ENCODE data around the gene ELMO1.

The ELMO1 gene

DNA sequence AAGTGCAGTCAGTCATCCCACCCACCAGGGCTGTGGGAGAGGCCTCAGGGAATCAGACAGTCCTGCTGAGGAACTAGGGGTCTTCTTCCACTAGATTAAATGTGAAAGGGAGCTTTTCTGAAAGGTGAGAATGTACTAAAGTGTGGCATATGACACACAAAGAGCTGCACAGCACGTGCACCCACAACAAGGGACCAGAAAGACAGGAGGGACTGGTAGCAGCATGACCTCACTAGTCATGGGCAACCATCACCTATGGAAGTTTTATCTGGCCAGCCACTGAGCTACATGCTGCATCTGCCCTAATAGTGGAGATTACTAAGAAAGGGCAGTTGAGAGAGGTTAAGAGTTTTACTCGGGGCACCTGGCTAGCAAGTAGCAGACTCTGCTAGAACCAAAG is 519.9 kb downstream of the ELMO1 start:
- DNase-seq = no peak

DNA sequence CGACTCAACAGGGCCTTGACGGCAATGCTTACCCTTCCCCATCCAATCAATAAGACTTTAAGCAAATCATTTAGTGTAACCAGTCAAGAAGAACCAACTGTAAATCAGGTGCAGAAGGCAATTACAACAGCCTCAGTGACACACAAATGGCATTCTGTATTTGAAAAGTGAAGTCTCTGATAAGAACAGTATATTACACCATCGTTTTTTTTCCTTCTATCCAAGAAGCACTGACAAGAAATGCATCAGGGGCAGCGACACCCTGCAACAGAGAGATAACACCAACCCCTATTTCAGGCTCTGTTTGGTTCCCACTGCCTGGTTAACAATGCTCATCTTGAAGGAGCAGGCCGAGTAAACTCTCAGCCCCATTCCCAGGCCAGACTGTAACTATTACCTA is 520.4 kb downstream of the ELMO1 start:
- DNase-seq = no peak

DNA sequence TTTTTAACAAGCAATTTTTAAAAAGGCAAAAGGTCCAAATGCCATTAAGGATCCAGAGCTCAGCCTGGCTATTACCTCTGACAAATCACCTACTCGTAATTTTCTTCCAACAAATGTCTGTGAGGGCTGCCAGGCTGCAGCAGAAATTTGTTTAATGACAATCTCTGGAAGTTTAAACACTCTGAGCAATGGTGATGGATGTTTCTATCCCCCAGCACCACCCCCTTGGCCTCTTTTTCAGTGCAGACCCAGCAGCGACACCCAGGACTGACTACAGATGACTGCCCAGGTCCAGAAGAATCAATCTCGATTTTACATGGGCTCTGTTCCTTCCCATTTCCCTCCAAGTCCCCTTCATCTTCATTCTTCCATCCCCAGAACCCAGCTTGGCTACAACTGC is 523.0 kb downstream of the ELMO1 start:
- no peak for DNase-seq

DNA sequence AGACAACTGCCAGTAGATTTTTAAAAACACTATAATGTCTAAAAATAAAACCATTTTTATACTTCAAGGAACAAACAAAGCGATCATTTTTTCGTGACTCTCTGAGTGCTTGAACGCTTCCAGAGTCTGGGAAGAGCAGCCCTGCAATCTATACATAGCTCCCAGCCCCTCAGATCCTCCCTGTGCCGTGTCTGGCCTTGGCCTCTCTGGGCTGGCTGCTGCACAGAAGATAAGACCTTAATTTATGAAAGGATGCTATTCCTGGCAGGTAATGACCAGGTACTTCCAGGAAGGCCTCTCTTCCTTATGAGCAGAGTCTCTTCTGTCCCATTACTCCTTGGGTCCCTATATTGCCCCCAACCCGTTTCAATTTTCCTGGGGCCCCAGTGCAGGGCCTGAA is 523.5 kb downstream of the ELMO1 start:
- DNase-seq = no peak

DNA sequence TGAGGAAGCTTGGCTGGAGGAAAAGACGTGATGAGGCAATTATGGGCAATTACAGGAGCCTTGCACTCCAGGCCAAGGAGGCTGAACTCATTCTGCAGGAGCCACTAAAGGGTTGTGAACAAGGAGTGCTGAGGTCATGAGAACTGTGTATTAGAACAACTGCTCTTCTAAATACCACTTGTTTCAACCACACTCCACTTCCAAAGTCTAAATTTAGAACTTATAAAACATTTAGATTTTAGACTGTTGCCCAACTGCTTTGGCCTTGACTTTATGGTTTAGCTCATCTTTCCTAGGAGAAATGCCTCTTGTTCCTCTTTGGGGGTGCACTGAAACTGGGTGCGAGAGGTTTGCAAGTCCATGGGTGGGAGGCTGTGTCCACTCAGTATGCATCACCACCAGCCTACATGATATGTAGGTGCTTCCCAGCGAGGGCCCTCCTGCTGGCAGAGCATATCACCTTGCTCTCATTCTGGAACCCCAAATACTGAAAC is 524.7 kb downstream of the ELMO1 start:
- no peak for DNase-seq

DNA sequence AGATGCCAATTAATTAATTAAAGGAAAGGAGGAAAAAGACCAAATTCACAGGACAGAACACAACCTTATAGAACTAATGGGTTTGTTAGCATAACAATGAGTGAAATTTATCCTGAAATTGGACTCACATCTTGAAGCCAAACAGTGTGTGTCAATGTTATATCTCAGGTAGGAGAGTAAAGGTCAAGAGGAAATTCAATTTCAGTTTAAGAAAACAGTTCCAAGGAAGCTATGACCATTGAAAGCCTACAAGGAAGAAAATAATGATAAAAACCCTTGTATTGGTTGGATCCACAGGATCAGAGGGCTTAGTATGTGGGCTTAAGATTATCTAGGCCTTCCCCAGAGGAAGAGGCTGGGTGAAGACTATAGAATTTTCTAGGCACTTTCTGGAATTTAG is 525.5 kb downstream of the ELMO1 start:
- DNase-seq = no peak

DNA sequence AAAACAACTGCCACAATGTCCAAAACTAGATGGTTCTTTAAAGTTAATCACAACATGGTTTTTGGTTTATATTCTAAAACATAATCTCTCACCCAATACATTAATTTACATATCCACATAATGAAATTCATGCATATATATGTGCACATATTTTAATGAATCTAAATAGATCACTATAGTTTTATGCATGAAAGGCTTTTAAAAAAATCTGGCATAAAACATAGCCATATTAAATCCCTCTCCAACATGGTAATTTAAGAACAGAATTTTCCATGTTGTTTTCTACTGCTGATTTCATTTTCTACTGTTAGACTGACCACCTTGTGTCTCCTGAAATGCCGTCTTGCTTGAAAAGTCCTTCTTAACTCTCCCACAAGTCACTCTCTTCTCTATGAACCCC is 528.2 kb downstream of the ELMO1 start:
- no peak for DNase-seq

DNA sequence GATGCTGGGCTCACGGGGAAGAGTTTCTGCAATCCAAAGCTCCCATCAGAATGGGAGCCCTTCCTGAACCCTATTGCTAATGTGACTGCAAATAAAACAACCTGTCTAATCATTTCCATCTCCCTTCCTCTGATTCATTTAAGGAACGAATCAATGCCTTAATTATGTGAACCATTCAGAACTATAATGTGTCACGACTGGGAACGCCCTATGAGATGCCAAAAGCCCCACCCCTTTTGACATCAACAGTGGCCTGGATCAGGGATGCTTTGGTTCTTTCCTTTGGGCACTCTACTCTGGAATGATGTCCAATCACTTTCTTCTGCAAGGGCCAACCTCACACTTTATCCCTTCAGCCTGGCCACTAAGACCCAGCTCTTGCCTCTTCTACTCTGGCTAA is 528.9 kb downstream of the ELMO1 start:
- DNase-seq = no peak

DNA sequence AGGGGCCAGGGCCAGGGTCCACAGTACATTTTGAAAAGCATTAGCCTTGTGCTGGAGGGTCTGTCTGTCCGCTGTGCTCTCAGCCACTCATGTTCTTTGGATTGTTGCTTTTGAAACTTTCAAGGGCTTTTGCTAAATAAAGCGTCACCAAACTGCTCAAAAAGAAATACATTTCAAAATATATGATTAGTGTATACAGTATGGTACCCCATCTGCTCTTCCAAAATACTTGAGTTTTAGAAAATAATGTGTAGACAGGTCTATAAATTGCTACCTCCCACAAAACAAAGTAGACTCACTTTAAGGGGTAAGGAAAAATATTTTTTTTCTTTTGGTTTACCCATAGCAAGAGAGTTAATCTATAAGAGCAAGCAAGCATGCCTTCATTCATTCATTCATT is 530.1 kb downstream of the ELMO1 start:
- no peak for DNase-seq

DNA sequence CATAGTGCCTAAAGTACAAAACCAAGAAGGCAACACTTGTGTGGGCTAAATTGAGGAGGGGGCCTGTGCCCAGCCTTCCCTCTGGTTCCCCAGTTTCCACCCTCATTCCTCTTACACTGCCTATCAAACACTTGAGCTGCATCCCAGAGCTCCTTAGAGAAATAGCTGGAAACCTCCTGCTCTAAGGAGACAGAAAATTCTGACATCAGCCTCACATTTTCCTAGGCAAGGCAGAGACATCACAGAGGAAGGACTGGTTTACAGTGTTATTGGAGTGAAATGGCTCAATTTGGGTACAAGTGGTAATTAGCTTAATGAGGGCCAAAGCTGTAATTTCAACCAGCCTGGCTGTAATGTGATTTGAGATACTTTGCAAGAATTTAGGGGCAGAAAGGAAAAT is 532.0 kb downstream of the ELMO1 start:
- DNase-seq = no peak

DNA sequence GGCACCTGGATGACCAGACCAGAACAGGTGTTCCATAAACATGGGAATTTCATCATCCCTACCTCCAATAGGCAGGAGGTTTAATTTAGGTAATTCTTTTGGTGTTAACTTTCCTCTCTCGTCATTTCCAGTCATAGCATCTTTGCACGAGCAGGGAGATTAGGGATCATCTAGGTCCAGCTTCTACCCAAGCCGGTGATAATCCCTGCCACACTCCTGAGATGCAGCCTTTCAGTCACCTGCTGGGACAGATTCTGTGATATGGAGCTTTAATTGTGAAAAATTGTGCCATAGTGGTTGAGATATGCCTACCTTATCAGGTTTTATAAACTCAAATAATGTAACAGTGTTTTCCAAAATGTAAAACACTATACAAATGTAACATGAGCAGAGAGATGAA is 532.5 kb downstream of the ELMO1 start:
- no peak for DNase-seq

DNA sequence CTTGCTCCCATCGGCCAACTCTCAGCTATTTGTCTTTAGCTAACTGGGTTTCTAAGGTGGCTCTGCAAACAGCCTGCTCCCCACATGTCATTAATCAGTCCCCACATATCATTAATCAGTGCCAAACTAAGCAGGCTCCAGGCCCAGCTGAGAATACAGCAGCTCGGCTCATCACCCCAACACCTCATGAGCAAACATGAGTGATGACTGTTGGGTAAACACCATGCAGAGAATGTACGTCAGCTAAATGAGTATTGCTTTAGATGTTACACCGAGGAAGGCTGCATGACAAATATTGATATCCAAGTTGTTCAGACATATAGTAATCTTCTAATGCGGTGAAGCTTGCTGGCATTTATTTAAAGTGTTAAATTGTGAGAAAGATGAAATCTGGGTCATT is 536.9 kb downstream of the ELMO1 start:
- no peak for DNase-seq

DNA sequence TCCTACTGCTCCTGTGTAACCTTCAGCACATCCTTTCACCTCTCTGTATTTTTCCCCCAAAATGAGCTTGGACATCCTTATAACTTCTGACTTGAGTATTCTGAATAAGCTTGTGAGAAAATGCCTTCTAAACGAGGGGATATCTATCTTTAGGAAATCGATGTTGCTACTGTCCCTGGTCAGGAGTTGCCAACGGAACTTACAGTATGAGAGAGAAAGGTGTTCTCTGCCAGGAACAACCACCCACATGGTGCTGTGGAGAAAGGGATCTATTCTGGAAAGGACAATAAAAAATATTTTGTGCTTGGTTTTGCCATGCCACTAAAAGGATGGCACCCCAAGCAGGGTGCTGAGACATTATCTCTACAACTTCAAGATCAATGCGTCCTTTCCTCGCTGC is 537.8 kb downstream of the ELMO1 start:
- no peak for DNase-seq

DNA sequence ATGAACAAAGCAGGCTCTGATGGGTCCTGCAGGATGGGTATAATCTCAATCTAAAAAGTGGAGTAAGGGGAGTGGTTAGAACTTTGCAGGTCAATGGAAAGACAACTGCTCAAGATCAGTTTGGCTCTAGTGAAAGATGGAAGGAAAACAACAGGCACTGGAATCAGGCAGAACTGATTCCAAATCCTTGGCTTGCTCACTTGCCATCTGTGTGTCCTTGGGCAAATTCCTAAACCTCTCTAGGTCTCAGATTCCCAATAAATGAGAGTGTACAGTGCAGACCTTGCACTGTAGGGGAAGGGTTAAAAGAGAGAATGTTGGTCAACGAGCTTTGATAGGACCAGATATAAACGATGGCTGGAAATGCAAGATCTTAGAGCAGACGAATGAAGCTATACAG is 538.3 kb downstream of the ELMO1 start:
- DNase-seq = no peak

DNA sequence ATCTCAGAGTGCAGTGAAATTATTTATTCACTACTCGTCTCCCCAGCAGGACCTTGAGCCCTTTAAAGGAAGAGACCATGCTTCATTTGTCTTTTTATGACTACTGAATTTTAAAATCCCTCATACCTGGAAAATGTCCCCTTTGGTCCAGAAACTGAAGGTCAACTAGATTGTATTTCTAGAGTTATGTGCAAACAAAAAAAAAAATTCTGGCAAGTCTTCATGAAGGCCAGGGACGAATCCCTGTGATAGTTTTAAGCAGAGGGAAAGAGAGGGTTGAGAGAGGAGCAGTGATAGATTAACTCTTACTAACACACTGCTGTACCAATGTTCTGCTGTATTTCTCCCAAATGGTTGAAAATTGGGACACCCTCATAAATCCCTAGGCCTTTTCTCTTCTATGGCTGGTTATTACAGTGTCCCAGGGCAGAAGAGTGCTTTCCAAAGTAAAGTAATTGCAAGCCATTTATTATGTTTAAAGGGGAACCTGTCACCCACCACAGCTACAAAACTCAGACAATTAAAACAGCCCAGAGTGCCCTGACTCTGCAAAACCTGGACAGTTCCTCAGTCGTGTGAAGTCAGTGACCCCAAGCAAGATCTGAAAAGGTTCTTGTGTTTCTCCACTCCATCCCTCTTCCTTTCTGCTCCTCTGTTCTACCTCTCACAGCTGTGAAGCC is 541.6 kb downstream of the ELMO1 start:
- DNase-seq = no peak

DNA sequence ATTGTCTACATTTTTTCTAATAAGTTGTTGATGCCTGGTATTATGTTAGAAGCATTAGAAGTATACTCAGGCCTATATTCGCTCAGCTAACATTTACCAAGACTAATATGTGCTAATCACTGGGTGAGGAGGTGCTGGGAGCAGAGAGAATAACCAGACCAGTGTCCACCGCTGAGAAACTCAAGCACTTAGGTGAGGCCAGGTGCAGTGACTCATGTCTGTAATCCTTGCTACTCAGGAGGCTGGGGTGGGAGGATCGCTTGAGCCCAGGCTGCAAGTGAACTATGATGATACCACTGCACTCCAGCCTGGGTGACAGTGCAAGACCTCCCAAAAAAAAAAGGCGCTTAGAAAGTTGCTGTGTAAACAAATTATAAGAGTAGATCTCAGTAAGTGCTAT is 542.2 kb downstream of the ELMO1 start:
- DNase-seq = no peak

DNA sequence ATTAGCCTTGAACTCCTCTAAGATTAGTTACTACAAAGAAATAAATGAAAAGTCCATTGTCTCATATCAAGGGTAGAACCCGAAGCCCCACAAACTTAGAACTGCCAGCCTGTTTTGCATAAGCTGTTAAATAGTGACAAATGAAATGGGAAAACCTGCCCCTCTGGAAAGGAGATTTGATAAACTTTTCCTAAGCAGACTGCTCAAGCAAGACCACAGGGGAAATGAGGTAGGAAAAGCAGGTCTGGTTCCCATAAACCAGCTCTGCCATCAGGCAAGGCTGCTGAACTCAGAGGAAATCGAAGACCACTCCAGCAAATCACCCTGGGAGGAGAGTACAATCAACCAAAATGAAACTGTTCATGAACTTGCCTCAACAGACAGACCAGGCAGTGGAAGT is 542.8 kb downstream of the ELMO1 start:
- no peak for DNase-seq

DNA sequence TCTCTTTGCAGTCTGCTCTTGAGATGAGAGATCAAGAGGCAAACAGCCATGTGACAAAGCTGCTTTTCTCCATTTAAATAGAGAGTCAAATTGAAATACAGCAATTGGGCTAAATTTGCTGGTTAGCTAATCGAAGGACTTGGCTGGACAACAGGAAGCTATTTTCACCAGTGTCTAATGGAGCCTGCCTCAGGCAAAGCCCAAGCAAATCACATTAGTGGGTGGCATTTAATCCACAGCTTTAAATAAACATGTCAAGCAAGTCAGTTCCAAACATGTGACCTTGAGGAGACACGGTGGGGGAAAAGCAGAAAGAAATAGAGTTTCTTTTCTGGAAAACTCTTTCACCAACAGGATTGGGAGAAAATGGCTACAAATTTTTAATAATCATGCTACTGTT is 543.9 kb downstream of the ELMO1 start:
- DNase-seq = no peak

DNA sequence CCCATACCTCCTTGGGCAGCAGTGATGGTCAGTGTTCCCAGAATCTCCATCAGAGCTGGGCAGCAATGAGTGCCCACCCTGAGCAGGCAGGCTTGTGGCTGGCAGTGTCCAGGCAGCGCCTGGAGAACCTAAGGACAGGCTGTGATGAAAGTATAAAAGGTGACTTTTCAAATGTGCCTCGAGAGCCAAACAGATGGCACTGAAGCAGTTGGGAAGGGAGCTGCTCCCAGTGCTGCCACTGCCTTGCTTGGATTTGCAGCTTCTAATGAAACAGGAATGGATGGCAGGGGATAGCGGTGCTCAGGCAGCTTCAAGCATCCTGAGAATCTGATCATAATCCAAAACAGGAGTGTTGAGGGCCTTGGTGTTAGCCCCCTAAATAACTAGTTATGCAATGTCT is 544.6 kb downstream of the ELMO1 start:
- DNase-seq = no peak

DNA sequence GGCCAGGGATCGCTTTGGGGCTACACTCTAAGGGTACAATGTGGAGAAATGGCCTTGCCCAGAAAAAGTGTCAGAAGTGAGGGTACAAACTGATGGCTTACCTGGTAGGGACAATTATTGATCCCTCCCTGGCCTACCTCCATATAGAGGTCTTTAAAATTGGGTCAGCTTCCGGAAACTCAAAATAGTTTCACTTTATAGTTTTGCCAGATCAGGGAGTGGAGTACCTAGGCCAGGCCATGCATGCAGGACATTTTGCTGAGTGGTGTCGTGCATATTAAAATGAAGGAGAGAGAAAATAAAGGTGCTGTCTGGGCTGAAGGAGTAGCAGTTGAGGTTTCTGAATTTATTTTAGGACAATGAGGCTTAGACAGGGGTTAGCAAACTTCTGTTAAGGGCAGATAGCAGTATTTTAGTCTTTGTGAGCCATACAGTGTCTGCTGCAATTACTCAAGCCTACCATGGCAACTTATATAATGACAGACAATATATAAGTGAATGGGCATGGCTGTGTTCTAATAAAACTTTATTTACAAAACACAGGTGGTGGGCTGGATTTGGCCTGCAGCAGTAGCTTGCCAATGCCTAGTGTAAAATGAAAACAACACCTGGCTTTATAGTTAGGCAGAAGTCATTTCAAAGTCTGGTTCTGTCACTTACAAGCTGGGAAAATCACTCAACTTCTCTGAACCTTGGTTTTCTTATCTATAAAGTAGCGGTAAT is 547.5 kb downstream of the ELMO1 start:
- DNase-seq = no peak

DNA sequence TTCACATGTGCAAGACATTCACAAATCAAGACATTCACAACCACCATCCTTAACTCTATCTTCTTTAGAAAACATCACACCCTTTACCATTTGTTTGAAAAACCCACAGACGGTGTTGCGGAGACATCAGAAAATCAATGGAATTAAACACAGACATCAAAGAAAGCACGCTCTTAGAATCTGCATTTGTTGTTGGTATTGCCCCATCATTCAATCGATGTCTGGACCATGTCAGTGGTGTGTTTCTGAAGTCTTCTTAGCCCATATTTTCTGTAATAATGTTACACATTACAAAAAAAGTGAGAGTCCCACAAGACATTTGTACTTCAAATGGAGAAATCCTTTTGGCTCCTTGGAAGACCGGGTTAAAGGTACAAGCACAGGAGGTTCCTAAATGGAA is 550.5 kb downstream of the ELMO1 start:
- no peak for DNase-seq

DNA sequence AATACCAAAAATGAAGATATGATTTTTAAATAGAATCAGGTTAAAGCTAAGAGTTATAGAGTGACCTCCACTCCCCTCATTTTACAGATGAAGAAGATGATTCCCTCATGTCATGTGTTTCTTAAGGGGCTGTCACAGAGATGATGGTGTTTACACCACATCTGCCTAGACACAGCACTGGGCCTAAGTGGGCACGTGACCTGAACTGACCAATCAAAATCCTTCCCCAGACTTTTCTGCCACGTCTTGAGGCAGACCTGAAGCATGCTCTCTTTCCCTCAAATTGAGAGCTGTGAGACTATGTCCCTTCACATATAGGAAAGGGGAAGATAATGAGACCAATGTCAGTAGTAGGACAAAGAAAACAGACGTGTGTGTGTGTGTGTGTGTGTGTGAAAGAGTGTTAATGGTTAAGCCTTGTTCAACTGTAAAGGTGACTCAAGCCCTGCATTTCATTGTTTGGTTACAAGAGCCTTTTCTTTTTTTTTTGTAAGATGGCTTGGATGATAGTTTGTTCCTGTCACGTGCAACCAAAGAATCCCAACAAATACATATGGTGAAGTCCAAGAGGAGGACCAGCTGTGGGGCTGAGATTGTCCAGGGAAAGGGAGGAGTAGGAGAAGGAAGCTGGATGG is 551.6 kb downstream of the ELMO1 start:
- DNase-seq = no peak

DNA sequence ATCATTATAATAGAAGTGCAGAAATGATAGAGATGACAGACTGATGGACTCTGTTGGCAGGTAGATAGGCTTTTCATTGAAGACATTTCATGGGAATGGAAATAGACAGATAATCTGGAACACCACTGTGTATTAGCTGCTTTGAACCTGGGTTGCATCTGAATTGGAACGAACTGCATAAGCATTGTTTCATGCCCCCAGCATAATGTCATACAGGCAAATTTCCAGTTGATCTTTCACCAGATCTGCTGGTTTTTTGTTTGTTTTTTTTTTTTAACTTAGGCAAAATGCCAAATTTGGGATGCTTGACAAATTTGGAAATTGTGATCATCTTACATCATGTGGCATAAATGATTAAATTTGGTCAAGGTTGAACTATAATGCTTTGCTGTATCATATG is 552.2 kb downstream of the ELMO1 start:
- DNase-seq = no peak

DNA sequence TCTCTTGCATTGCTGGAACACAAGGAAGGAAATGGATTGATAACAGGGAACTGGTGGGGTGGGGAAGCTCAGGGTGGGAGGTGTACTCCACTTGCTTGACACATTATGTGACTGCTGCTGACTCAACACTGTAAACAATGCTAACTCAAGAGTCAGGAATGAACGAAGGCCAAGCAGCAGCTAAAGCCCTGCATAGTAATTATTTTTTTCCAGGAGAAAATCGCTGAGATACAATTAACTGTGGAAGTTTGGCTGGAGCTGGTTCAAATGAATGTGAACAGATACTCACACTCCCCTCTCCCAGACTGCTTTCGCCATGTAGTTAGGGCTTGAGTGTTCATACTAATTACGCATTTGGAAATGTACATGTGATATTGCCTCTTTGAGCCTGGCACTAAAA is 553.5 kb downstream of the ELMO1 start:
- no peak for DNase-seq
